Stimulated activated CD4-positive, alpha-beta T cell treated with anti-CD3 and anti-CD28 coated beads, Interleukin-15, amount 100 ng/mL, for 24 hours (primary cell): Measurements from ENCODE around the gene SEC14L1.

Source experiments
- DNase-seq: peaks from one replicate; pipeline ENCODE4 v3.0.0-alpha.2; 2020

SEC14L1 gene

DNA sequence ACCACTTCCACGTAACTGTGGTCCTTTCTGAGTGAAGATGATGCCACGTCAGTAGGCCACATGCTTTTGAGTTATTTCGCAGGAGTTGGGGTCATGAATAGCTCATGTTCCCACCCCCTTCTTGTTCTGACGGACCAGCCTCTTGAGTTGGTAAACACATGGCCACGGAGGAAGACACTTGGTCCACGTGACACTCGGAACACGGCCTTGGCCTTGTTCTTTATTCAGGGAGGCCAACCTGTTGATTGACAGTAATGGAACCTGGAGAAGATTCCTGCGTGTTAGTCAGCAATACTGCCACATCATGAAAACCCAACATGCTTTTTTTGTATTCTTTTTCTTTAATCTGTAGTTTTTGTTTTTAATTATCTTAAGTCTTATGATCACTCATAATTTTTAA, 56.3 kb downstream of the SEC14L1 start:
- DNase-seq: no peak

DNA sequence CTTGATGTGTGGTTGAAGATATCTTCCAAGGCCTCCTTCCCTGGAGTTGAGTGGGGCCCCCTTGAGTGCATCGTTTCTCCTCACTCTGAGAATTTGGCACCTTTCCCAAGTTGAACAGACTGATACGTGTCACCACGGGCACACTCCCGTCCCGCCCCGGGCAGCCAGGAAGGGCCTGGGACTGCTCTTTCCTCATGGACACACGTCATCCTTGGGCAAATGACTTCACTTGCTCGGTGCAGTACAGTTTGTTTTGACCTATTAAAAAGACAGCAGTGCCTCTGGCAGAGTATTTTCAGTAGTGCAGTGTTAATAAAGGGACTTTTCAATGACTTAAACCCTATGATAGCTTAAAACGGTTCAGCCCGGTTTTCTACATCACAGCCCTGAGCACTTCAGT, 59.9 kb downstream of the SEC14L1 start:
- no peak for DNase-seq

DNA sequence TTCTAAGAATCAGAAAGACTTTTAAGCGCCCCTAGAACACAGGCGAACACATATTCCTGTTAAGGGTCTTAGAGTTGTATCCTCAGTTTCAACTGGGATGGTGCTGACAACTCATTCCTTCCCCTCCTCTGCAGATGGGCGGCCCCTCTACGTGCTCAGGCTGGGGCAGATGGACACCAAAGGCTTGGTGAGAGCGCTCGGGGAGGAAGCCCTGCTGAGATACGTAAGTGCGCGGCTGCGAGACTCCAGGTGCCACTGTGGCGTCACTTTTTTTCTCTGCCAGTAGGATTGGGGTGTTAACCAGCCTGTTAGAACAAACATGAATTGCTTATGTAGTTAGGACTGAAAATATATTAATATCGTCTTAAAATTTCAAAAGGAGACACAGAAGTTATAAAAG, 62.7 kb downstream of the SEC14L1 start:
- no peak for DNase-seq

DNA sequence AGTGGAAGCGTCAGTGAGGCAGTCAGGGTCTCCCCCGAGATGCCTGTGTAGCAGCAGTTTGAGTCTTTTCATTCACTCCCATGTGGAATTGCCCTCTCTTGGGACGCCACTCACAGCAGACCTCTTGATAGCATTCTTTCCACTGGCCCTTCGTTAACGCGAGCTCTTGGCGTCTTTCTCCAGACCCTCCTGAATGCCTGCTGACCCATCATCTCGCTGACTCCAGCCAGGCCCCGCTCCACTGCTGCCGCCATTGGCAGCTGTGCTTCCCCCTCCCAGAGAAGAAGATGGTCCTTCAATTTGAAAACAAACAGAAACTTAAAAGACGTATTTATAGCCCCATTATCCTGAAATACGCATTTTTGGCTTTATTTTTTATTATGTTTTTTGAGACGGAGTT, 63.1 kb downstream of the SEC14L1 start:
- no peak for DNase-seq

DNA sequence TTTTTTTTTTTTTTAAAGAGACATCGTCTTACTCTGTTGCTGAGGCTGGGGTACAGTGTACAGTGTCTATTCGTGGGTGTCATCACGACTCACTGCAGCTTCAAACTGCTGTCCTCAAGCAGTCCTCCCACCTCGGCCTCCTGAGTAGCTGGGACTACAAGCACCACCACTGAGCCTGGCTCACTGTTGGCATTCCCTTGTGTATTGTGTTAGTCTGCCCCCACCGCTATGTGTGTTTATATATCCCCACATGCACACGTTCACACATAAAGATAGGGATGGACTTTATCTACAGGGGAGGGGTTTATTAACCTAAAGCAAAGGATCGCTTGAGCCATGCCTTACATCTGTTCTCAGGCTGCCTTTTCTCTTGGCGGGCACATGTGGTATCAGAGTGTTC, 63.8 kb downstream of the SEC14L1 start:
- no peak for DNase-seq

DNA sequence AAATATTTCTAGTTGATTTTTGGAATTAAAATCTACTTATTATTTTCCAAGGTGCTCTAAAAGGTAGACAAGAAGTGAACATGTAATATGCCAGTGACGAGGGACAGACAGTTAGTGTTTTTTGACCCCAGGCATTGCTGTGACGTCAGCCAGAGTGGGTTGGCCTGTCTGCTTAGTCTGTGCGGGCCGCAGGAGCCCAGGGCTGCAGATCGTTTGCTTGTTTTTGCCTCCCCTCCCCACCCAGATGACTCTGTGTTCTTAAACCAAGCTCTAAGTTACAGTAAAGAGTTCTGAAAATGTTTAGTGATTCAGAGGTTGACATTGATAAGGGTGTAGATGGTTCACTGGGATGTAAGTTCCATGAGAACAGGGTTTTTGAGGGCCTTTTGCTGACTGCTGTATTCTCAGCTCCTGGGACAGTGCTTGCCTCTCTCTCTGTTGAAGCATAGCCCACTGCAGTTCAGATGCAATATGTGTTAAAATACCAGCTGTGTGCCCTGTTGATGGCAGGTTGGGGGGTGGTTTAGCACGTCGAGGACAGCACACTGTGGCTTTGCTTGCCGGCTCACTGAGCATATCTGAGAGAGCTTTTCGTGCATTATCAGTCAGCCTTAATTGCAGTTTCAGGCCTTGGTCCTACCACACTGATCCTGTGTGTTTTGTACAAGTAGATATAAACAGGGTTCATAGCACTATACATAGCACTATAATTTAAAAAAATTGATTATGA, 64.8 kb downstream of the SEC14L1 start:
- DNase-seq: no peak

DNA sequence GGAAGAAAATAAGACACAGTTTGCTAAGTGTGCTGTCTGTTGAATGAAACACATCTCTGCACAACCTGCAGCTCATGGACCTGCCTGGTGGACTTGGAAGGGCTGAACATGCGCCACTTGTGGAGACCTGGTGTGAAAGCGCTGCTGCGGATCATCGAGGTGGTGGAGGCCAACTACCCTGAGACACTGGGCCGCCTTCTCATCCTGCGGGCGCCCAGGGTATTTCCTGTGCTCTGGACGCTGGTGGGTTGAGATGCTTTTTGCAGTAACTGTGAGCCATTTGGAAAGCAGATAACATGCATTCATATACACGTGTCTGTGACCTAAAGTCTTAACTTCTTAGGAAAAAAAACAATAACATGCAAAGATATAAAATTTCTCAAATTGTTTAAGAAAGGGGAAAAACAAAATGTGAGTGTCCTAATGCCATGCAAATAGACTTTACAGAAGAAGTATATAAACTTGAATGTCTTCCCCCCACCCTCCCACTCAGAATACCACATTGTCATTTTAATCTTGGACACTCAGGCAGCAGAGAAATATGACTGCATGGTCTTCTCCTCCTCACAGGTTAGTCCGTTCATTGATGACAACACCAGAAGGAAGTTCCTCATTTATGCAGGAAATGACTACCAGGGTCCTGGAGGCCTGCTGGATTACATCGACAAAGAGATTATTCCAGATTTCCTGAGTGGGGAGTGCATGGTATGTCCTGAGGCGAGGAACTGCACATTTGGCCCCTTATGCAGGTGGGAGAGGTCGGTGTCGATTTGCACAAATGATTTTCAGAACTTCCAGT, 65.6 kb downstream of the SEC14L1 start:
- DNase-seq: no peak

DNA sequence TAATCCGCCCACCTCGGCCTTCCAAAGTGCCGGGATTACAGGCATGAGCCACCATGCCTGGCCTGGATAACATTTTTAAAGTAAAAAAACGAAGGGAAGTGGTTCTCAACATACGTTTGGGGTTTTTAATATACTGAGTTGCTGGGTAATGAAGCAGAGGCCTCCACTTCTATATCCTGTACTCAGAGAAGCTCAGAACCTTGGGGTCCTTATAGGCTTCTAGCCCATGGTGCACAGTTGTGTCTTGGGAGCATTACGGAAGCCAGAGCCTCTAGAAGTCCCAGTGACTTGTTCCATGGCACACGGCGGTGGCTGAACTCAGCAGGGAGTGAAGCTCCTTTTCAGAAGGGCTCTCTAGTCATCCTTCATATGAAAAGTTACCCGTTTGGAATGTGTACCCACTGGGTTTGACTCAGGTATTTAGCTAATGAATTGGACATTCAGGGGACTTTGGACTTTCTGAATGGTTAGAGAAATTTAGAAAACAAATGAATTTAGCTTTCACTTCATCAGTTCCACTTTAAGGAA, 67.0 kb downstream of the SEC14L1 start:
- no peak for DNase-seq

DNA sequence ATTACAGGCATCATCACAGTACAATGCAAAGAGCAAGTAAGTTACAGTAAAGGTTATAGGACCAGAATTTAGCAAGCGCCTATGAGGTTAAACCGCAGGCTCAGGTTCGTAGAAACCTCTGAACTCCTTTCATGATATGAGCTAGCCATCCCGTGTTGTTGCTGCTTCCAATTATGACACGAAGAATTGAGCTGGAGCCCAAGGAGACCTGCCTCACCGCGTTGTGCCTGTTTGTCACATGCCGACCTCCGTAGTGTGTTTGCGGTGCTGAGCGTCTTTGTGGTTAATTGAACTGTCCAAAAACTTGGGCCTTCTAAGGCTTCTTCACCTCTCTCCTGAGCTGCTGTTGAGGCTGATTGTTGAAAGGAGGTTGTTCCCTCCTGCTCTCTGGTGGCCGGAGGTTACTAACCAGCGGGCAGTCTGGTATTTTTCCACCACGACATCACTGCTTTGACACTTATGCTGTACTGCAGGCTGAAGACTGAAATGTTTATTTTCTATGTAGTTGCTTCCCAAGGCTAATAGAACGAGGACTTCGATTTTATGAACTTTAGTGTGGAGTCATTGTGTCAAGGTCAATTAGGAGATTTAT, 67.5 kb downstream of the SEC14L1 start:
- DNase-seq: no peak

DNA sequence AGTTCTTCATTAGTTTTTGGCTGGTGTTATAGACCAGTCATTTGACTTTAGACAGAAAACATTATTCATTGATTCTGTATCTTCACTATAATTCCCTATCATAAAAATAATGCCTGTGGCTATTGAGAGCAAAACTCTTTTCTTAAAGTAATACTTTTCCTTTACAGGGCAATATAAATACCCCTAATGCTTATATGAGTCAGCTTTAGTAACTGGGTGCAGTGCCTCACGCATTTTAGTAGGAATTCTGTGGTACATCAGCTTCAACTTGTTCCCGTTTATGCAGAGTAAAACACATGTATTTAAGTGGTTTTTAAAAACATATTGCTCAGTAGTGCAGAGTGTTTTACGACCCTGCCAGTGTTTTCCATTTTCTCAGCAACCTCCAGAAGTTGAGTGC, 68.1 kb downstream of the SEC14L1 start:
- no peak for DNase-seq

DNA sequence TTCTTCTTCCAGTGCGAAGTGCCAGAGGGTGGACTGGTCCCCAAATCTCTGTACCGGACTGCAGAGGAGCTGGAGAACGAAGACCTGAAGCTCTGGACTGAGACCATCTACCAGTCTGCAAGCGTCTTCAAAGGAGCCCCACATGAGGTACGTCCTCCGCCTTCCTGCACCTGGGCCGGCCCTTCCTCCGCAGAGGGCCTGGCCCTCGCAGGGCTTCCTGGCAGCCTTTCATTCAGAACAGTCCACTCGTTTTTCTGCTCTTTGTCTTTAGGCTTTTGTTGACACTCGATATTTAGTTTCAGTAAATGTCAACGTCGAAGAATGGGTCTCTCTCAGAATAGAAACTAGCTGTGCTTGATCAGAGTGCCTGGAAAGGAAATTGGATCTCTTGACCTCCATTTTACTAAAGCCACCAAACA, 68.6 kb downstream of the SEC14L1 start:
- no peak for DNase-seq

DNA sequence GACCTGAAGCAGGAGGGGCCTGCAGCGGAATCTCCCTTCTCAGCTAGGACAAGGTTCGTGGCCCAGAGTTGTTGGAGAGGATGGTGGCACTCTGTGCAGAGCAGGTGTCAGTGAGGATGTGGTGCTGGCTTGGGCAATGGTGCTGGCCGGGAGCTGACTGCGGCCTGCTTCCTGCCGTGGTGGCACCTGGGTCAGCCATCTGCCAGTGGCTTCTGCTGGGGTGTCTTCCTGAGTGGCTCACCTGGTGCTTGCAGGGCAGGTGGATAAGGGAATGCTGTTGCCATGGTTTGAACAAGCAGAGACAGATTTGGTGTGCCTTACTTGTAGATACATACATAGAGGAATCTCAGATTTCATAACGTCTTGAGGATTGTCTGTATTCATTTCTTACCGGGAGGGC, 69.6 kb downstream of the SEC14L1 start:
- DNase-seq: no peak

DNA sequence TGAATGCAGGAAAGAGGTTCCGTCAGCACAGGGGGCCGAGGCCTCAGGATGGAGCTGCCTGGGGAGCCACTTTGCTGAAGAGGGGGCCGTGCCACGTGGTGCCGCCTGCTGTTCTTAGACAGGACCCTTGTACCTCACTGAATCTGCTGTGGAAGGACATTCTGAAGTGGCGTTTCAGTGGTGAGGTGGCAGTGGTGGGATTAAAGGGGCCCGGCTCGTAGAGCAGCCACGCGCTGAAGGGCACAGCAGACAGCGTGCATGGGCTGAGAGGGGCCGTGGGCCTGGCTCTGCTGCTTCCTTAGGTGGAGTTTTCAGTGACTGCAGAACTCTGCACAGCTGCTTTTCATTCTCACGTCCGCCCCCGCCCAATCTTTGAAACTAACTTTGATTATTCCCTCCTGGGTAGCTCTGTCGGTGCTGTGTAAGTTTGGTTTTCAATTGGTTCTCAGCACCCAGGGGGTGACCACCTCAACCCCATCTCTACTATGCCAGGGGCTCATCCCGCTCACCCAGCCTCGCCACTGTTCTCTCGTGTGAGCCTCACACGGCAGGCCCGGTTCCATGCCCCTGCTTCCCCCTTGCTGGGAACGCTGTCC, 70.3 kb downstream of the SEC14L1 start:
- DNase-seq: no peak

DNA sequence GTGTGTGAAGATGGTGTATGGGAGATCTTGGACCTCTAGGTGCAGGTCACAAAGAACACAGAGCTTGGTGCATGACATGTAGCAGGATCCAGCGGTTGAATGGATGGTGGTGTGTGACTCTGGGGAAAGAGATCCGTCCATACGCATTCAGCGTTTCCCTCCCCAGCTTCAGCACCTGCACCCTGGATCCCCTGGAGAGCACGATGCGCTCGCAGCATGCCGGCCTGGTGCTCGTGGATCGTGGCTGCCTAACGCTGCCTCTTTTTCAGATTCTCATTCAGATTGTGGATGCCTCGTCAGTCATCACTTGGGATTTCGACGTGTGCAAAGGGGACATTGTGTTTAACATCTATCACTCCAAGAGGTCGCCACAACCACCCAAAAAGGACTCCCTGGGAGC, 70.9 kb downstream of the SEC14L1 start:
- no peak for DNase-seq

DNA sequence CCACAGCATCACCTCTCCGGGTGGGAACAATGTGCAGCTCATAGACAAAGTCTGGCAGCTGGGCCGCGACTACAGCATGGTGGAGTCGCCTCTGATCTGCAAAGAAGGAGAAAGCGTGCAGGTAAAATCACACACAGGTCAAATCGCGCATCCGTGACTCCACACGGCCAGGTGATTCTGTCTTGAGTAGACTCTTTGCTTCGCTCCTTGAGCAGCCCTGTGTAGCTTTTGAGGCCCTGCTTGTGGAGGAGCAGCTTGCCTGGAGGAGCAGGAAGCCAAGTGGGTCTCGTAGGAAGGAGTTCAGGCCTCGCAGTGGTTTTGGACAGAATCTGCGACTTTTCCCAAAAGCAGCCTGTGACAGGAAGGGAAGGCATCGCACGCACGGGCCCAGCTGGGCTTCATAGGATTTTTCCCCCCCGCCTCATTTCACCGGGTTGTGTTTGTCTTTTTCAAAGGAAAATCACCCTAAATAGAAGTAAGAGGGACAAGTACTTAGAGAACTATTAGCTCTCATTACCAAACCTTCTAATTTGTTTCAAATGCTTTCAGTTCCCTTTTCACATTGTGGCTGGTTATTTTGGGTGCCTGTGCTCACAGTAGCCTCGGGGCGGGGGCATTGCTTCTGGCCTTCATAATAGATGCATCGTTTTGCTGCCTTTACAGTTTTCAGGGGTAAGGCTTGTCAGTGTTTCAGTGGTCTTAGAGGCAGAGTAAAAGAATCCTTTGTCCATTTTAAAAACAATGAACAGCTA, 71.5 kb downstream of the SEC14L1 start:
- no peak for DNase-seq

DNA sequence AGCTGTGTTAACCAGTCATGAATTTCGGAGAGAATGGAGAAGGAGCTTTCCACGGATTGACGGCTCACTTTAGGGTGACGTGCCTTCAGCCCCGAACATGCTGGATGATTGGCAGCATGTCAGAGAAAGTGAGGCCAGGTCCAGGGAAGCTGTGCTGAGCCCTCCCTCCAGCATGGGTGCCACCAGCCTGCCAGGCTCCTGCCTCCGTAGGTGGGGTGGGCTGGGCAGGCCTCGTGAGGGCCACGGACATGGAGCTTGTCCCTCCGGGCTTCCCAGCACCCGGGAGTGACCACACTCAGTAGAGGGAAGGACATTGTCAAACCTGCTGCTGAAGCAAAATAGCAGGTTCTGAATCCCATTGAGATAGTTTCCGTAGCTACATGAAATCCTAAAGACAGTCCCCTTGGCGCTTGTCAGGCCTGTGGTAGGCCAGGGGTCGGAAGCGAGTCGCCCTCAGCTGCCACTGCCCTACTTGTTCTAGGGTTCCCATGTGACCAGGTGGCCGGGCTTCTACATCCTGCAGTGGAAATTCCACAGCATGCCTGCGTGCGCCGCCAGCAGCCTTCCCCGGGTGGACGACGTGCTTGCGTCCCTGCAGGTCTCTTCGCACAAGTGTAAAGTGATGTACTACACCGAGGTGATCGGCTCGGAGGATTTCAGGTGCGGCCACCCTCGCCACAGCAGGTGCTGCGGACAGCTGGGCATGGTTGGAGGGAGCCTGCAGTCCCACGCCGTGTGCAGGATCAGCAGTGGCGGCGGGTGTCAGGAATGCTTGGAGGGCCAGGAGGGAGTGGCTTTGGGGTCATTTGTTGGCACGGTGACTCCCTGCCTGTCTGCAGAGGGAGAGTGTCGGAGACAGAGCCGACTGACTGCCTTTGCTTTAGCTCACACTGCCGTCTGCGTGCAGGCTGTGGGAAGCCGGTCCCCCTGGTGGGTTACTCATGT, 72.3 kb downstream of the SEC14L1 start:
- DNase-seq: no peak

DNA sequence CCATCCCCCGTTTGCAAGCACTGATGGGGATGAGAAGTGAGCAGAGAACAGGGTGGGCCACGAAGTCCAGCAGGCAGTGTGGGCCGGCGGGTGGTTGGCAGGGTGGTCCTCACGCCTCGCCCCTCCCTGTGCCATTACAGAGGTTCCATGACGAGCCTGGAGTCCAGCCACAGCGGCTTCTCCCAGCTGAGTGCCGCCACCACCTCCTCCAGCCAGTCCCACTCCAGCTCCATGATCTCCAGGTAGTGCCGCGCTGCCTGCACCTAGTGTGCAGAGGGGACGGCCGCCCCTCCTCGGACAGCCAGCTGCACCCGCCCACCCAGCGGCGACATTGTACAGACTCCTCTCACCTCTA, 73.0 kb downstream of the SEC14L1 start:
- DNase-seq: no peak

DNA sequence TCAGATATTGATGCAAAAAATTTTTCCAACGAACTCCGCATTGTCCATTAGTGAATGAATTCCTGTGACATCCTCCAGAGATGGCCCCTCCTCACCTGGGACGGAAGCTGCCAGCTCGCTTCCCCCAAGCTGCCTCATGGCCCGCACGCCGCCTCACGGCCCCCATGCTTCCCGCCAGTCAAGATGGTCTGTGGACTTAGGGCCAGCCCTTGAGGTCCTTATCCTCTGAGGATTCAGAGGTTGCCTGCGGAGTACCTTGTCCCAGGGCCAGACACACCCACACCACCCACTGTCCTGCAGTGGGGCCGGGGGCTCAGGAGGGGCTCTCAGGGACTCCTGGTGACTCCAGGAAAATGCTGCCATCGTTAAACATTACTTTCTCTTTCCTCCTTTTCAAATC, 73.6 kb downstream of the SEC14L1 start:
- DNase-seq: no peak

DNA sequence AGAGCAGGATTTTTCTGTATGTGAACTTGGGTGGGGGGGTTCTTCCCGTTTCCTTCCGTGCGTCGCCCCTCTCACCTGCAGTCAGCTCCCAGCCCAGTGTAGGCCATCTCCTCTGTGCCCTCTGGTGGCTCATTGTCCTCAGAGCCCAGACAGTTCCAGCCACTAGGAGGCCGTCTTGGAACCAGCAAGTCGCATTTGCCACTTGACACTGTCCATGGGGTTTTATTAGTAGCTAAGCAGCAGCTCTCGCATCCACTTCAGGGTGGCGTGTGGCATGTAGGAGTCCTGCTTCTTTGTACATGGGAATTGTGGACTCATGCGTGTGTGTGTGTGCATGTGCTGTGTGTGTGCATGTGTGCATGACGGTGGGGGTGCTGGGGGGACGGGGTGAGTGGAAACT, 74.0 kb downstream of the SEC14L1 start:
- DNase-seq: peak; percentile 19

DNA sequence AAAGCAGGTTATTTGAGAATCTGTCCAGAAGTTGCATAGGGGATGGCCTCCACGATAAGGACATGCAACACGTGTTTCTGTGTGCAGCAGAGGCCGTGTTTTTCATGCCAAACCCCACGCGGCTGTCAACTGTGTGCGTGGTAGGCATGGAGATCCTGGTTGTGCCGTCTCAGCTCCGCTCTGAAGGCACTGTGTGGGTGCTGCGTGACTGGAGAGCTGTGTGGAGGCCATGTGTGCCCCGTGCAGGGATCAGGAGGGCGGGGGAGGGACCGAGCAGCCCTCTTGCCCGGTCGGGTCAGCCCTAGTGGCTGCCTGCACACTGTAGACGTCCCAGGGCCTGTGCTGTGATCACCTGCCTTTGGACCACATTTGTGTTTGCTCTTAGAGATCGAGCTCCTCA, 74.5 kb downstream of the SEC14L1 start:
- DNase-seq: no peak

DNA sequence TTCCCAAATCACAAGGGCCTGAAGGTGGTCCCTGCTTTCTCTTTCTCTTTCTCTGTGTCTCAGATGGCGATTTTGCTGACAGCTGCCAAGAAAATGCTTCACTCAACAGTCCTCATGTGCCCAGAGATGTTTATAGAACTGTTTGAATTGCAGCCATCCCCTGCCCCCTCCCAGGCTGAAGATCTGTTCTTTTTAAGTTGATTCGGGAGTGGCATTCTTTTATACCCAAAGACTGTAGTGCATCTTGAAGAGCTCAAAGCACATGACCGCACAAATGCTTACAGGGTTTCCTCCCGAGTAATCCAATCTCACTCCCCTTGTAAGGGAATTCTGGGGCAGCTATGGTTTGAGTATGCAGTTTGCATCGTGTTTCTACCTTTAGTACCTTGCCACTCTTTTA, 75.7 kb downstream of the SEC14L1 start:
- no peak for DNase-seq

DNA sequence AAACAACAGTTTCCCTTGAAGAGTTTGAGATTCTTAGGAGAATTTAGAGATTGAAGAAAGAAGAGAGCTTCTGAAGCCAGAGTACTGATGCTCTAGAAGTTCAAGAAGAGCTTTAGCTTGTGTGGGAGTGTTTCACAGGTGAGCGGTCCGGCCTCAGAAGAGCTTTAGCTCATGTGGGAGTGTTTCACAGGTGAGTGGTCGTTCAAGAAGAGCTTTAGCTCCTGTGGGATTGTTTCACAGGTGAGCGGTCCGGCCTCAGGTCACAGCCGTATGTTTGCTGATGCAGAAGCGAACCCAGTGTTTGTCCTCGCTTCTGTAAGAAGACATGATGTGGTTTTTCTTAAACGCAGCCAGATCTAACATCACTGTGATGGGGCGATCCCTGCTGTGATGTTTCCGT, 76.4 kb downstream of the SEC14L1 start:
- no peak for DNase-seq
